AG09319 (cell line): ENCODE measurements around the gene PAQR9.
A peak's percentile ranks its signal among the peaks of the same experiment; 100 is the strongest.
"Not testable (repeated sequence)": the region's sequence is repeated elsewhere in the genome, so short reads cannot be mapped to it uniquely, and the experiment has no call there.

Experiments
- DNase-seq: peaks from one replicate; pipeline ENCODE4 v3.0.0-alpha.2; 2010; ENCODE audit warnings: low read depth; ENCODE audit errors: extremely low read depth
- TF ChIP-seq, protein P1 (sequence below): IDR thresholded peaks from 2 replicates; pipeline ENCODE4 v1.5.1; 2011; ENCODE audit warnings: low read depth, mild to moderate bottlenecking, inconsistent platforms, low read length, moderate library complexity

Gene PAQR9

DNA sequence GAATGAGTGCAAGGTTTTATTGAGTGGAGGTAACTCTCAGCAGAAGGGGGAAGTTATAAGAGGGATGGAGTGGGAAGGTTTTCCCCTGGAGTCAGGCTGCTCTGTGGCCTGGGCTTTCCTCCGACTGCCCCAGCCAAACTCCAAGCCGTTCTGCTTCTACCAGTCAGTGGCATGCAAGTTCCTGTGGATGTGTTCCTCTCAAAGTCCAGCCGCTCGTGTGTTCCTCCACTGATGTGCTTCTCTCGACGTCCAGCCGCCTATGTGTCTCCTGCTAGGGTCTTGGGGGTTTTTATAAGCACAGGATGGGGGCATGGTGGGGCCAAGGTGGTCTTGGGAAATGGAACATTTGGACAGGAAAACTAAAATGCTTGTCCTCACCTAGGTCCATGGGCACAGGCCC is 28.8 kb upstream of the PAQR9 start:
- TF ChIP-seq, protein P1, sequence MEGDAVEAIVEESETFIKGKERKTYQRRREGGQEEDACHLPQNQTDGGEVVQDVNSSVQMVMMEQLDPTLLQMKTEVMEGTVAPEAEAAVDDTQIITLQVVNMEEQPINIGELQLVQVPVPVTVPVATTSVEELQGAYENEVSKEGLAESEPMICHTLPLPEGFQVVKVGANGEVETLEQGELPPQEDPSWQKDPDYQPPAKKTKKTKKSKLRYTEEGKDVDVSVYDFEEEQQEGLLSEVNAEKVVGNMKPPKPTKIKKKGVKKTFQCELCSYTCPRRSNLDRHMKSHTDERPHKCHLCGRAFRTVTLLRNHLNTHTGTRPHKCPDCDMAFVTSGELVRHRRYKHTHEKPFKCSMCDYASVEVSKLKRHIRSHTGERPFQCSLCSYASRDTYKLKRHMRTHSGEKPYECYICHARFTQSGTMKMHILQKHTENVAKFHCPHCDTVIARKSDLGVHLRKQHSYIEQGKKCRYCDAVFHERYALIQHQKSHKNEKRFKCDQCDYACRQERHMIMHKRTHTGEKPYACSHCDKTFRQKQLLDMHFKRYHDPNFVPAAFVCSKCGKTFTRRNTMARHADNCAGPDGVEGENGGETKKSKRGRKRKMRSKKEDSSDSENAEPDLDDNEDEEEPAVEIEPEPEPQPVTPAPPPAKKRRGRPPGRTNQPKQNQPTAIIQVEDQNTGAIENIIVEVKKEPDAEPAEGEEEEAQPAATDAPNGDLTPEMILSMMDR = no peak
- no peak for DNase-seq

GRCh38 chr3:142990721-142991120 is 27.2 kb upstream of the PAQR9 start:
- TF ChIP-seq, protein P1 = no peak
- no peak for DNase-seq

DNA sequence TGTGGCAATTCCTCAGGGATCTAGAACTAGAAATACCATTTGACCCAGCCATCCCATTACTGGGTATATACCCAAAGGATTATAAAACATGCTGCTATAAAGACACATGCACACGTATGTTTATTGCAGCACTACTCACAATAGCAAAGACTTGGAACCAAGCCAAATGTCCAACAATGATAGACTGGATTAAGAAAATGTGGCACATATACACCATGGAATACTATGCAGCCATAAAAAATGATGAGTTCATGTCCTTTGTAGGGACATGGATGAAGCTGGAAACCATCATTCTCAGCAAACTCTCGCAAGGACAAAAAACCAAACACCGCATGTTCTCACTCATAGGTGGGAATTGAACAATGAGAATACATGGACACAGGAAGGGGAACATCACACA is 25.4 kb upstream of the PAQR9 start:
- not testable (repeated sequence) for DNase-seq

- DNase-seq = not testable (repeated sequence)
Measured at GRCh38 chr3:142988221-142988620, 24.7 kb upstream of the PAQR9 start.

DNA sequence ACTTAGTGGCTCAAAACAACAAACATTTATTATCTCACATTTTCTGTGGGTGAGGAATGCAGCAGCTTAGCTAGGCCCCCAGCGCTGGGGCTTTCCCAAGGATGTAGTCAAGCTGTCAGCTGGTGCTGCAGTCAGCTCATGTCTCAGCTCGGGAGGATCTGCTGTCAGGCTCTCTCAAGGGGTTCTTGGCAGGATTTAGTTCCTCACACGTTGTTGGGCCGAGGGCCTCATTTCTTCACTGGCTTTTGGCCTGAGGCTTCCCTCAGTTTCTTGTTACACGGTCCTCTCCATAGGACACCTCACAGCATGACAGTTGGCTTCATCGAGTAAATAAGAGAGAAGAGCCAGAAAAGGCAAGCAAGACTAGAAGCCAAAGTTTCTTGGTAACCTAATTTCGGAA is 24.2 kb upstream of the PAQR9 start:
- DNase-seq = no peak
- TF ChIP-seq, protein P1 = no peak

GRCh38 chr3:142987080-142987700 is 23.7 kb upstream of the PAQR9 start:
- no peak for DNase-seq

GRCh38 chr3:142984255-142984654 is 20.8 kb upstream of the PAQR9 start:
- no peak for DNase-seq
- TF ChIP-seq, protein P1 = no peak

More at GRCh38 chr3:142987080-142987700, 23.7 kb upstream of the PAQR9 start:
- TF ChIP-seq, protein P1 = peak; percentile 51

DNA sequence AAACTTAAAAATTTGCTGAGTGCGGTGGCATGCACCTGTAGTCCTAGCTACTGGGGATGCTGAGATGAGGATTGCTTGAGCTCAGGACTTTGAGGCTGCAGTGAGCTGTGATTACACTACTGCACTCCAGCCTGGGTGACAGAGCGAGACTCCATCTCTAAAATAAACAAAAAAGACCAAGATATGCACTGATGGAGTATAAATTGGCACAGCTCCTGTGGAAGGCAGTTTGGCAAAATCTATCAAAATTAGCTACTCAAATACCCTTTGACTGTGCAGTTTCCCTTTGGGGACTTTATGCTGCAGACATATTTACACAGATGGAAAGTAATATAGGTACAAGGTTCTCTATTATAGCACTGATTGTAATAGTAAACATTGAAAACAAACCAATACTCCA is 19.8 kb upstream of the PAQR9 start:
- TF ChIP-seq, protein P1 = no peak
- no peak for DNase-seq
